Astrocyte (in vitro differentiated cells and primary cell): ENCODE measurements around the gene MAPKAP1.

Experiments used
- EZH2 ChIP-seq: IDR thresholded peaks from 2 replicates; pipeline ENCODE4 v1.6.1; 2012; ENCODE audit warnings: mild to moderate bottlenecking, low read length, inconsistent platforms; ENCODE audit not compliant: insufficient read depth
- TF ChIP-seq, protein P1 (sequence below): IDR thresholded peaks from 2 replicates; pipeline ENCODE4 v1.5.1; 2011; ENCODE audit warnings: low read depth, mild to moderate bottlenecking, inconsistent platforms, low read length, moderate library complexity; ENCODE audit not compliant: insufficient read depth

DNA sequence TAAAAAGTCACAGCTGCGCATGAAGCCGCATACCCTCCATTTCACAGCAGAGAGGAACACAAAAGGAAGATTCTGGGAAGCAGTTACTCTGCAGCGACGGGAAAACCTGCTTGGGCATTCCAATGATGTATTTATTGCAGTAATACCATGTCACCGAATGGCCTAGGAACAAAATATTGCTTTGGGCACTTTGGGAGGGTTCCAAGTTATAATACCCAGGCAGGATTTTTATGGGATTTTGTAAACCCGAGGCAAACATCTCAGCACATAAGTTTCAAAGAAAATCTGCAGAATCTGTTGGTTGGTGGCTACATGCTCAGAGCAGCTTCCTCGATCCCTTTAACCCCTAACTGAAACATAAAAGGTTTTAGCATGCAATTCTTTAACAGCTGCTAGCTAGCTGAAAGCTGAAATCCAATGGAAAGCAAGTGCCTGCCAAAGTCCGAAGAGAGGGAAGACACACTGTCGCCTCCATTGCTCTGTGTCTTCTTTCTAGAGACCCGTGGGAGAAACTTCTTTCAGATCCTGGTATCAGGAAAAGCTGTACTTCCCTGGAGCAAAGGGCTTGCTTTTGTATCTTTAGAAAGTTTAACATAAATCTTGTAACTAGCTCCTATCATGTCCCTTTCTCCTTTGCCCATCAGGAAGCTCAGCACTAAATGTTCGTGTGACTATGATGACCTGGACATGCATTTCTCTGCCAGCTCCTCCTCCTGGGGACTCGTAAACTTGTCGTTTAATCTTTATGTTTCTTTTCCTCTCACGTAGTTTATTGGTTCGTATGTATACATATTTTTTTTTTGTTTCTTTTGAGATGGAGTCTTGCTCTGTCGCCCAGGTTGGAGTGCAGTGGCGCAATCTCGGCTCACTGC, 195.0 kb downstream of the MAPKAP1 start:
- TF ChIP-seq, protein P1, sequence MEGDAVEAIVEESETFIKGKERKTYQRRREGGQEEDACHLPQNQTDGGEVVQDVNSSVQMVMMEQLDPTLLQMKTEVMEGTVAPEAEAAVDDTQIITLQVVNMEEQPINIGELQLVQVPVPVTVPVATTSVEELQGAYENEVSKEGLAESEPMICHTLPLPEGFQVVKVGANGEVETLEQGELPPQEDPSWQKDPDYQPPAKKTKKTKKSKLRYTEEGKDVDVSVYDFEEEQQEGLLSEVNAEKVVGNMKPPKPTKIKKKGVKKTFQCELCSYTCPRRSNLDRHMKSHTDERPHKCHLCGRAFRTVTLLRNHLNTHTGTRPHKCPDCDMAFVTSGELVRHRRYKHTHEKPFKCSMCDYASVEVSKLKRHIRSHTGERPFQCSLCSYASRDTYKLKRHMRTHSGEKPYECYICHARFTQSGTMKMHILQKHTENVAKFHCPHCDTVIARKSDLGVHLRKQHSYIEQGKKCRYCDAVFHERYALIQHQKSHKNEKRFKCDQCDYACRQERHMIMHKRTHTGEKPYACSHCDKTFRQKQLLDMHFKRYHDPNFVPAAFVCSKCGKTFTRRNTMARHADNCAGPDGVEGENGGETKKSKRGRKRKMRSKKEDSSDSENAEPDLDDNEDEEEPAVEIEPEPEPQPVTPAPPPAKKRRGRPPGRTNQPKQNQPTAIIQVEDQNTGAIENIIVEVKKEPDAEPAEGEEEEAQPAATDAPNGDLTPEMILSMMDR = no peak
- TF ChIP-seq EZH2 = no peak
